ENCODE measurements around the gene RPS3.

DNA sequence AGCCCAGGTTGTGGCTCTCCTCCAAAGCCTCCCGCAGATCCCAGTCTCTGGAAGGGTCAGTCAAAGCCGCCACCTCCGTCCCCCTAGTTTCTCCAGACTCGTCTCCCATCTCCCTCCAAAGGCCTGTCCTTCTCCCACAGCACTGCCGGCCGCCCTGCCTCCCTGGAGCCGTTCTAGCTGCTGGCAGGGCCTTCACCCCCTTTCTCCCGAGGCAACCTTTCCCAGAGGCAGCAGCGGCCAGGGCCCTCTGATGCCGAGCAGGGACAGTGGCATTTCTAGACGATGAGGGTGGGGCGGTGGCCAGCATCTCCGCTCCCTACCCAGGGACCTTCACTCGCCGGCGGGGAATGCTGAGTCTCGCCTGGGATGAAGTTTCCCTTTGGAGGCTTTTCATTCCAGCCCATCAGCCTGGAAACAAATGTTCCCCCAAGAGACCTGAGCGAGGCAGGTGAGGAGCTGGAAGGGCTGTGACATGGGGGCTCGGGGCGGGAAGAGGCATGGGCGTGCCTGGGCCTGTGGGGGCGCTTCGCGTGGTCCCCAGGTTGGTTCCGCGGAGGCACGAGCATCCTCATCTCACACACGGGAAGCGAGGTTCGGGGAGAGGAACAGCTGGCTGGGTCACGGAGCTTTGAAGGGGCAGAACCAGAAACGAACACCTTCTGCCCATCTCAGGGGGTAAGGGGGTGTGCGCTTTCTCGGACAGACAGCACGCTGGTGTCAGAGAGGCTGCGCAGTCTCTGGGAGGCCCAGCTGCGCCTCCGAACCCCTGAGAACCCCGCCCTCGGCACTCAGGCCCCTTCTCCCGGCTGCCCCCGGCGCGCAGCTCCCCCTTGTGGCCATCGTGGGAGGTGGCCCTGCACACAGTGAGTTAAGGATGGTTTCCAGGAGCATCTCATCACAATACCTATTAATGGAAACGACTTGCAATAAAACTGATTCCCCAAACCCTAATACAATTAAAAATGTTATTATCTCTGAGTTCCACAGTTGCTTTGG is 51.8 kb downstream of the RPS3 start:
- TF ChIP-seq, protein P1, sequence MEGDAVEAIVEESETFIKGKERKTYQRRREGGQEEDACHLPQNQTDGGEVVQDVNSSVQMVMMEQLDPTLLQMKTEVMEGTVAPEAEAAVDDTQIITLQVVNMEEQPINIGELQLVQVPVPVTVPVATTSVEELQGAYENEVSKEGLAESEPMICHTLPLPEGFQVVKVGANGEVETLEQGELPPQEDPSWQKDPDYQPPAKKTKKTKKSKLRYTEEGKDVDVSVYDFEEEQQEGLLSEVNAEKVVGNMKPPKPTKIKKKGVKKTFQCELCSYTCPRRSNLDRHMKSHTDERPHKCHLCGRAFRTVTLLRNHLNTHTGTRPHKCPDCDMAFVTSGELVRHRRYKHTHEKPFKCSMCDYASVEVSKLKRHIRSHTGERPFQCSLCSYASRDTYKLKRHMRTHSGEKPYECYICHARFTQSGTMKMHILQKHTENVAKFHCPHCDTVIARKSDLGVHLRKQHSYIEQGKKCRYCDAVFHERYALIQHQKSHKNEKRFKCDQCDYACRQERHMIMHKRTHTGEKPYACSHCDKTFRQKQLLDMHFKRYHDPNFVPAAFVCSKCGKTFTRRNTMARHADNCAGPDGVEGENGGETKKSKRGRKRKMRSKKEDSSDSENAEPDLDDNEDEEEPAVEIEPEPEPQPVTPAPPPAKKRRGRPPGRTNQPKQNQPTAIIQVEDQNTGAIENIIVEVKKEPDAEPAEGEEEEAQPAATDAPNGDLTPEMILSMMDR (optimal IDR thresholded peaks at IDR 0.05 in 1 of 3, IDR thresholded peaks at IDR 0.05 in 1 of 3, conservative IDR thresholded peaks at IDR 0.05 in 1 of 3; ENCODE audit: extremely low read depth in 1 of 3, insufficient read depth in 2 of 3, low read length in 3 of 3): peak; percentile 57 to 78 (median 77)
- TF ChIP-seq EZH2 (IDR thresholded peaks at IDR 0.05; ENCODE audit: low read length): no peak
